ENCODE measurements around the gene NTM.

Gene NTM

DNA sequence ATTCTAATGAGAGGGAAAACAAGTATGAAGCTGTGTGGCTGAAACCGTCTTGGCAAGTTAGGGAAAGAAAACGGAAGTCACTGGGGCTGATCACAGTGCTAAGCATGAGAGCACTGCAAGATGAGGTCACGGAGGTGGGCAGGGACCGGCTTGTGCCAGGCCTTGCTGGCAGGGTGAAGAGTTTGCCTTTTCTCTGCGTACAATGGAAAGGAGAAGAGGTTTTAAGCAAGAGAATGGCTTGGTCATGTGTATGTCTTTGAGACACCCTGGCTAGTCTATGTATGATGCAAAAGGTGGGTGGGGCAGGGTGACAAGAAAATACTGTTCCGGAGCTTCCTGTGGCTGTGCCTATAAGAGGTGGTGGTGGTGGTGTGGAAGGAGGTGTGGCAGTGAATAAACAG is 567.9 kb downstream of the NTM start:
- no peak overlapping the region for H3K4me3 ChIP-seq (ENCODE audit: low read depth, low read length)
- TF ChIP-seq, protein P1, sequence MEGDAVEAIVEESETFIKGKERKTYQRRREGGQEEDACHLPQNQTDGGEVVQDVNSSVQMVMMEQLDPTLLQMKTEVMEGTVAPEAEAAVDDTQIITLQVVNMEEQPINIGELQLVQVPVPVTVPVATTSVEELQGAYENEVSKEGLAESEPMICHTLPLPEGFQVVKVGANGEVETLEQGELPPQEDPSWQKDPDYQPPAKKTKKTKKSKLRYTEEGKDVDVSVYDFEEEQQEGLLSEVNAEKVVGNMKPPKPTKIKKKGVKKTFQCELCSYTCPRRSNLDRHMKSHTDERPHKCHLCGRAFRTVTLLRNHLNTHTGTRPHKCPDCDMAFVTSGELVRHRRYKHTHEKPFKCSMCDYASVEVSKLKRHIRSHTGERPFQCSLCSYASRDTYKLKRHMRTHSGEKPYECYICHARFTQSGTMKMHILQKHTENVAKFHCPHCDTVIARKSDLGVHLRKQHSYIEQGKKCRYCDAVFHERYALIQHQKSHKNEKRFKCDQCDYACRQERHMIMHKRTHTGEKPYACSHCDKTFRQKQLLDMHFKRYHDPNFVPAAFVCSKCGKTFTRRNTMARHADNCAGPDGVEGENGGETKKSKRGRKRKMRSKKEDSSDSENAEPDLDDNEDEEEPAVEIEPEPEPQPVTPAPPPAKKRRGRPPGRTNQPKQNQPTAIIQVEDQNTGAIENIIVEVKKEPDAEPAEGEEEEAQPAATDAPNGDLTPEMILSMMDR (IDR thresholded peaks at IDR 0.05; ENCODE audit: low read depth, low read length): no peak

DNA sequence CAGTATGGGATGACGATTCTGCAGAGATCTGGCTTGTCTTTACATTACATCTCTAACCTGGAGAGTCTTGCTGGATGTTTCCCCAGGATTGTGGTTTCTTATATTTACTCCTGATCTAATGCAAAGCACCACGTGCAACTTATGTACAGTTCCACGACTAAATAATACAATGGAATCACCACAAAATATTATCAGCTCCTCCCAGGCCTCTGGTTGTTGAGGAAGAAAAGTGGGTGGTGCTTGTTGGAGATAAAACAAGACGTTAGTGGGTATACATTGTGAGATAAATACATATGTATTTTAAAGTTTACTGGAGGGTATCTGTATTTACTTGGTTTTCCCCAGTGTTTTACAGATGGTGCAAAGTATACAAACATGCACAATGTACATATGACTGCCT is 569.7 kb downstream of the NTM start:
- TF ChIP-seq, protein P1 (IDR thresholded peaks at IDR 0.05; ENCODE audit: low read depth, low read length): no peak

DNA sequence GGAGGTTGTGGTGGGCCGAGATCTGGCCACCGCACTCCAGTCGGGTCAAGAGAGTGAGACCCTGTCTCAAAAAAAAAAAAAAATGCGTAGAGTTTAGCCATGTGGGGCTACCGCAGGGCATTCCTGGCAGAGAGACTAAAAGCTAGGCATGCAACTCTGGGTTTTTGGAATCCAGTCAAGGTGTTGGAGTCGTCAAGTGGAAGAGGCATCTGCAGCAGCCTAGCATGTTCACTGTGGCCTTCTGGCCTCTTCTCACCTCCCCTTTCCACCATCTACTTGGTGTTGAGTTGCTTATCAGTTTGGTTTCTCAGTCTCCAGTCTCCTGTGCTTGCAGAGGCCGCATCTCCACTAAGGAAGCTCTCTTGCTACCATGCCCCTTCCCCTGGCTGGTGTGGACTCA is 572.5 kb downstream of the NTM start:
- TF ChIP-seq, protein P1 (IDR thresholded peaks at IDR 0.05; ENCODE audit: low read depth, low read length): no peak
- H3K4me3 ChIP-seq (ENCODE audit: low read depth, low read length): no peak overlapping the region

More for the DNA sequence above, 569.7 kb downstream of the NTM start:
- no peak overlapping the region for H3K4me3 ChIP-seq (ENCODE audit: low read depth, low read length)

DNA sequence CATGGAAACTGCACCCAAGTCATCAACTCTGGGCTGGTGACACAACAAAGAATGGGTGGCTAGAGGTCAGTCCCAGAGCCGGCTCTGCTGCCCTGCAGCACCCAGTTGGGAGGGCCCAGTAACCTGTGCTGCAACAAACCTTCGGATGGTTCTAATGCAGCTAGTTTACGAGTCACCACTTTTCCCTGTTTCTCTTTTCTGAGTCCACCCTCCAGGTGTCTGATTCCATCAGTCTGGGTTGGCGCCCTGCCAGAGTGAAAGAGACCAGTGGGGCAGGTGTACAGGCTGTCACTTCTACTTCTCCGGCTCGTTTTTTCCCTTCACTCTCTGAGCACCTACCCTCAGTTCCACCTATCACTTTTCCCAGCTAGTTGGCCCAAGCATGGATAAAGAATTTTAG is 572.9 kb downstream of the NTM start:
- no peak overlapping the region for H3K4me3 ChIP-seq (ENCODE audit: low read depth, low read length)
- TF ChIP-seq, protein P1 (IDR thresholded peaks at IDR 0.05; ENCODE audit: low read depth, low read length): no peak

DNA sequence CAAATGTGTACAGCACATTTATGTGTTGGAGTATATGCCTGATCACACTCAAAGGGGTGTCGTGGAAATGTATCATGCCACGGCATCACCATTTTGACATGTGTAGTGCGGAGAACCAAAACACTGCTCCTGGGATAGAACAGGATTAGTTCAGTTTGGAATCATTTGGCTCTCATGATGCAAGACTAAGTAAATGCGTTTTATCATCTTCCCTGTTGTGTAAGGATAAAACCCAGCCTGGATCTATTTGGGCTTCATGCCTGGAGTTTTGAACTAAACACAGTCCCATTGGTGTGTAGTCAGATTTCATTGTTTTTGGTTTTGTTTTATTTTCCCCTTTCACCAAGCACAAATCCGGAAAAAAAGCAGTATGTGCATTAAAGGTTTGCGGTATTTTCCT is 574.3 kb downstream of the NTM start:
- H3K4me3 ChIP-seq (ENCODE audit: low read depth, low read length): no peak overlapping the region
- TF ChIP-seq, protein P1 (IDR thresholded peaks at IDR 0.05; ENCODE audit: low read depth, low read length): no peak

DNA sequence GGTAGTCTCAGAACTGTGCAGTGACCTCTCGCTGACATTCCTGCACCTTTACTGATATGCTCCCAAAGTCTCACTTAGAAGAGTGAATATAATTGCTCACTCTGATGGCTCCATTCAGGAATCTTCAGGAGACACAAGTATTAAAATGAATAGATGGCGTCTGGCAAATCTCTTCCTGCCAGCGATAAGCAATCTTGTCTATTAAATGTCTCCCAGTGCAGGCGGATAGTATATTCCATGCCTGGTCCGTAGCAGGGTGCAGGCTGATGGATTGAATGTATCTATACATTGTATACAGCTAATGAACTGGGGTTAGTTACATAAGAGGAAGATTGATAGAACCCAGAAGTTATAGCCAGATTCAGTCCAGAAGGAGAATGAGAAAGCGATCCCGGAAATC is 575.3 kb downstream of the NTM start:
- TF ChIP-seq, protein P1 (IDR thresholded peaks at IDR 0.05; ENCODE audit: low read depth, low read length): no peak
- H3K4me3 ChIP-seq (ENCODE audit: low read depth, low read length): no peak overlapping the region

DNA sequence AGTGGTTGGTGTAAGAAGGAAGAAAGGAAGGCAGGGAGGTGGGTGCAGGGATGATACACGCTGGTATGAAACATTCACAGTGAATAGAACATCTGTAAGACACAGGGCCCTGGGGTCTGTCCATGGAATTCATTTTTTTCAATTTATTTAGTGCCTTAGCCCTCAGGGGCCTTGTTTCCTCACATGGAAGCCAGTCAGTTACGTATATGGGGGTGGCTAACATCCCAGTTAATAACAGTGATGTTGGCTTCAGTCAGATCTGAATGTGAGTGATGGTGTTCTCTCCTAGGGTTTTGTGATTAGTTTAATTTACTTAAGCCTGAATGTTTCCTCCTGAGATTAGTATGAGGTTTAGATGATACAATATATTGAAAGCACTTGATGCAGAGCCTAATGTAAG is 577.1 kb downstream of the NTM start:
- TF ChIP-seq, protein P1 (IDR thresholded peaks at IDR 0.05; ENCODE audit: low read depth, low read length): no peak
- H3K4me3 ChIP-seq (ENCODE audit: low read depth, low read length): no peak overlapping the region
